ENCODE results near the gene RFX1.
"Not testable (repeated sequence)": the region's sequence is repeated elsewhere in the genome, so short reads cannot be mapped to it uniquely, and the experiment has no call there.

Gene RFX1

GRCh38 chr19:14006085-14006765, at the start of gene RFX1:
RFX1 (minus strand) TSS chr19:14006320; CDS start chr19:13993843, 12,477 bp downstream.
- DNase-seq (ENCODE audit: low read depth): peak; percentile 100

- DNase-seq (ENCODE audit: low read depth): no peak
These were observed 49.3 kb upstream of the RFX1 start for GRCh38 chr19:14055396-14055795.

GRCh38 chr19:14054721-14055120, 48.6 kb upstream of the RFX1 start:
- no peak for DNase-seq (ENCODE audit: low read depth)

DNA sequence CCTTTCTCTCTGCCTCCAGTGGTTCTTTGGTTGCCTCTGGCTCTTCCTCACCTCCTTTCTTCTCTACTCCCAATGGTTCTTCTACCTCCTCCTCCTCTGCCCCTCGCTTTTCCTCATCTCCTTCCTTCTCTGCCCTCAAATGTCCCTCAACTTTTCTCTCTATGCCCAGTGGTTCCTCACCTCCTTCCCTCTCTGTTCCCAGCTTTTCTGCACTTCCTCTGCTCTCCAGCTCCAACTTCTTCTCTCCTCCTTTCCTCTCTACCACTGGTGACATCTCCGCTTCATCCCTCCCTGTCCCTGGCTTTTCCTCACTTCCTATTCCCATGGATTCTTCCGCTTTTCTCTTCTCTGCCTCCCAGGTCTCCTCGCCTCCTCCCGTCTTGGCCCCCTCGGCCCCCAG, 48.0 kb upstream of the RFX1 start:
- no peak for DNase-seq (ENCODE audit: low read depth)

DNA sequence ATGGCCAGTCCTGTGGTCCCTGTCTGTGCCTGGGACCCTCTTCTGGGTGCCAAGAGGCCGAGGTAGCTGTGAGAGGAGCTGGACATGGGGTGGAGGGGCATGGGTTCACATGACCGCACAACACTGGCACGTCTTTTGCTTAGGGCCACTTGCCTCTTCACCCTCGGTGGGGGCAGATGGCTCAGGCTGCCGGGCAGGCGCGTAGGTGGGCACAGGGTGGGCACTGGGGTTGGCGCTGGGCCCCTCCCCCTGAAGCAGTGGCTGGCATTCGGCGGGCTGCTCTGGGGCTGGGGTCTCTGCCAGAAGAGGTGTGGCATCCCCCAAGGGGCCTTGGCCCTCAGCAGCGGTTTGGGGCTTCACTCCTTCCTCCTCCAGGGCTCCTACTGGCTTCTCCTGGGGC, 47.4 kb upstream of the RFX1 start:
- DNase-seq (ENCODE audit: low read depth): no peak

DNA sequence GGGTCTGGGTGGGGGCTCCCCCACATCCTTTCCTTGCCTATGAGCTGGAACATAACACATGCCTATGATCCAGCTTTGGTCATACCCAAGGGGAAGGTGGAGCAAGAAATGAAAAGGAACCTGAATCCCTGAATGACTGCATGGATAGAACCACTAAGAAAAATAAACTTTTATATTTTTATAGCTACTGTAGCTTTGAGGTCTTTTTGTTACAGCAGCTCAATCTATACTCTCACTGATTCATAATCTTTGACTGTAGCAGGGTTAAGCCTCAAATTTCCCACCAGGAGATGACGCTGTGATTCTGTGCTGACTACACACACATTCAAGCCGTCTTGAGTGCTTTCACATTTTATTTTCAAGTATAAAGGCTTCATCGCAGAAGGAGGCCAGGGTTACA, 46.9 kb upstream of the RFX1 start:
- no peak for DNase-seq (ENCODE audit: low read depth)

DNA sequence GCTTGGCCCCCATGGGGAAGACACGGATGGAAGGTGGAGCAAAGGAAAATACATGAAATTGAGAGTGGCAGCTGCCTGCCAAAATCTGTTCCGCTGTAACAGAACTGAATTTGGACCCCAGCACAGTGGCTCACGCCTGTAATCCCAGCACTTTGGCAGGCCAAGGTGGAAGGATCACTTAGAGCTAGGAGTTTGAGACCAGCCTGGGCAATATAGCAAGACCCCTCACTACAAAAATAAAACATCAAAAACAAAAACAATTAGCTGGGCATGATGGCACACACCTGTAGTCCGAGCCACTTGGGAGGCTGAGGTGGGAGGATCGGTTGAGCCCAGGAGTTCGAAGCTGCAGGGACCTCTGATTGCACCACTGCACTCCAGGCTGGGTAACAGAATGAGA, 46.4 kb upstream of the RFX1 start:
- no peak for DNase-seq (ENCODE audit: low read depth)

DNA sequence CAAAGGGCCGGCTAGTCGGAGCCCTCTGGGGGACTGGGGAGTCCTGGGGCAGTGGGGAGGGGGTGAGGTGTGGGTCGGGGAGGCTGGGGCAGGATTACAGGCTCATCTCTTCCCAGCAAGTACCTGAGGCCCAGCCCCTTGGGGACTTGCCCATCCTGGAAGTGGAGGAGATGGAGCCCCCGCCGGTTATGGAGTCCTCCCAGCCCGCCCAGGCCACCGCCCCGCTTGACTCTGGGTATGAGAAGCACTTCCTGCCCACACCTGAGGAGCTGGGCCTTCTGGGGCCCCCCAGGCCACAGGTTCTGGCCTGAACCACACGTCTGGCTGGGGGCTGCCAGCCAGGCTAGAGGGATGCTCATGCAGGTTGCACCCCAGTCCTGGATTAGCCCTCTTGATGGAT, 45.9 kb upstream of the RFX1 start:
- DNase-seq (ENCODE audit: low read depth): no peak

DNA sequence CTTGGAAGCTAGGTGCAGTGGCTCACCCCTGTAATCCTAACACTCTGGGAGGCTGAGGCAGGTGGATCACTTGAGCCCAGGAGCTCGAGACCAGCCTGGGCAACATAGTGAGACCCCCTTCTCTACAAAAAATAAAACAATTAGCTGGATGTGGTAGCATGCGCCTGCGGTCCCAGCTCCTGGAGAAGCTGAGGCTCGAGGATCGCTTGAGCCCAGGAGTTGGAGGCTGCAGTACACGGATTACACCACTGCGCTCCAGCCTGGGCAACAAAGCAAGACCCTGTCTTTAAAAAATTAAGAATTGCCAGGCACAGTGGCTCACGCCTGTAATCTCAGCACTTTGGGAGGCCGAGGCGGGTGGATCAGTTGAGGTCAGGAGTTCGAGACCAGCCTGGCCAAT, 44.8 kb upstream of the RFX1 start:
- DNase-seq (ENCODE audit: low read depth): not testable (repeated sequence)

GRCh38 chr19:14050512-14050911, 44.4 kb upstream of the RFX1 start:
- no peak for DNase-seq (ENCODE audit: low read depth)

- no peak for DNase-seq (ENCODE audit: low read depth)
These were observed 42.5 kb upstream of the RFX1 start for GRCh38 chr19:14048443-14049153.

DNA sequence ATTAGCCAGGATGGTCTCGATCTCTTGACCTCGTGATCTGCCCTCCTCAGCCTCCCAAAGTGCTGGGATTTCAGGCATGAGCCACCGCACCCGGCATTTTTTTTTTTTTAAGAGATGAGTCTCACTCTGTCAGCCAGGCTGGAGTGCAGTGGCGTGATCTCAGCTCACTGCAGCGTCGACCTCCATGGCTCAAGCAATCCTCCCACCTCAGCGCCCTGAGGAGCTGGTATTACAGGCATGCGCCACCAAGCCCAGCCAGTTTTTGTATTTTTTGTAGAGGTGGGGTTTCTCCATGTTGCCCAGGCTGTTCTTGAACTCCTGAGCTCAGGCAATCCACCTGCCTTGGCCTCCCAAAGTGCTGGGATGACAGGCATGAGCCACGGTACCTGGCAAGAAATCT, 41.7 kb upstream of the RFX1 start:
- DNase-seq (ENCODE audit: low read depth): not testable (repeated sequence)

DNA sequence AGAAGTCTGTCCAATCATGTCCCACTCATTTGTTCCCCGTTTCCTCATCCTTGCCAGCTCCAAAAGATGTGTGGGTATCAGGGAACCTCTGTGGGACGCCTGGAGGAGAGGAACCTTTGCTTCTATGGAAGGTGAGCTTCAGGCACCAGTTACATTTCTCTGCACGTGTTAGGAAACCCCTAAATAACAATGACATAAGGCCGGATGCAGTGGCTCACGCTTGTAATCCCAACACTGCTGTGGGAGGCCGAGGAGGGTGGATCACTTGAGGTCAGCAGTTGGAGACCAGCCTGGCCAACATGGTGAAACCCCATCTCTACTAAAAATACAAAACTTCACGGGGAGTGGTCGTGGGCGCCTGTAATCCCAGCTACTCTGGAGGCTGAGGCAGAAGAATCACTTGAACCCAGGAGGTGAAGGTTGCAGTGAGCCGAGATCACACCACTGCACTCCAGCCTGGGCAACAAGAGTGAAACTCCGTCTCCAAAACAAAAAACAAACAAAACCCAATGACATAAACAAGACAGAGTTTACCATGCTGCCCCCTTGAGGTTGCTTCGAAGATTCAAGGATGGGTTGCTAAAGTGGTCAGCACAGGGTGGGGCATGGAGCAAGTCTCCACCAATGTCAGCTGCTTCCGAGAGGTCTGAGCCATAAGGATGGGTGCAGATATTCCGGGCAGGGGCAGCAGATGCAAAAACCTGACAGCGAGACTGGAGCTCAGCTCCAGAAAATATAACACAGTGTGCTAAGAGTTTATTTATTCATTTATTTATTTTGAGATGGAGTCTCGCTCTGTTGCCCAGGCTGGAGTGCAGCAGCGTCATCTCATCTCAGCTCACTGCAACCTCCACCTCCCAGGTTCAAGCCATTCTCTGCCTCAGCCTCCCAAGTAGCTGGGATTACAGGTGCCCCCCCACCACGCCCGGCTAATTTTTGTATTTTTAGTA, 36.8 kb upstream of the RFX1 start:
- peak; percentile 57 for DNase-seq (ENCODE audit: low read depth)

- DNase-seq (ENCODE audit: low read depth): no peak
These were observed 33.1 kb upstream of the RFX1 start for GRCh38 chr19:14039181-14039580.

DNA sequence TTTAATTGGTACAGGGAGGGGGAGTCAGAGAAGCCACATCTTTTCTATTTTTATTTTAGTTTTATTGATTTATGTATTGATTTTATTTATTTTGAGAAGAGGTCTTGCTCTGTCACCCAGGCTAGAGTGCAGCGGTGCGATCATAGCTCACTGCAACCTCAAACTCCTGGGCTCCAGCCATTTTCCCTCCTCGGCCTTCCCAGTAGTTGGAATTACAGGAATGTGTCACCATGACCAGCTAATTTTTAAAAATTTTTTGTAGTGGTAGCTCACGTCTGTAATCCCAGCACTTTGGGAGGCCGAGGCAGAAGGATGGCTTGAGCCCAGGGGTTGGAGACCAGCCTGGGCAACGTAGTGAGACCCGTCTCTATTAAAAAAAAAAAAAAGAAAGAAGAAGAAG, 29.6 kb upstream of the RFX1 start:
- no peak for DNase-seq (ENCODE audit: low read depth)

GRCh38 chr19:14035159-14035558, 29.0 kb upstream of the RFX1 start:
- DNase-seq (ENCODE audit: low read depth): not testable (repeated sequence)

DNA sequence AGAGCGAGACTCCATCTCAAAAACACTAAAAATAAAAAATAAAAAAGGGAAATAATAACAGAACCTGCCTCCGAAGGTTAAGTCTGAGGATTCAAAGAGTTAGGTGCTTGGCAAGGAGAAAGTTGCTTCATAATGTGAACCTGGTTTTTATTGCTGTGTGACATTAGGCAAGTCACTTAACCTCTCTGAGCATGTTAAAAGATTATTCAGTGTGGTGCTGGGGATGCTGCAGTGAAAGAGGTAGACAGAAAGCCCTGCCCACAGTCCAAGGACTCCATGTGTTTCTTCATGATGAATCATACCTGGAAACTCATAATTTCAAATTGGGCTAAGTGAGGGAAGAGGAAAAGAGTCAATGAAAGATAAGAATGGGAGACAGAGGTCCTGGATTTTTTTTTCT, 27.8 kb upstream of the RFX1 start:
- no peak for DNase-seq (ENCODE audit: low read depth)

DNA sequence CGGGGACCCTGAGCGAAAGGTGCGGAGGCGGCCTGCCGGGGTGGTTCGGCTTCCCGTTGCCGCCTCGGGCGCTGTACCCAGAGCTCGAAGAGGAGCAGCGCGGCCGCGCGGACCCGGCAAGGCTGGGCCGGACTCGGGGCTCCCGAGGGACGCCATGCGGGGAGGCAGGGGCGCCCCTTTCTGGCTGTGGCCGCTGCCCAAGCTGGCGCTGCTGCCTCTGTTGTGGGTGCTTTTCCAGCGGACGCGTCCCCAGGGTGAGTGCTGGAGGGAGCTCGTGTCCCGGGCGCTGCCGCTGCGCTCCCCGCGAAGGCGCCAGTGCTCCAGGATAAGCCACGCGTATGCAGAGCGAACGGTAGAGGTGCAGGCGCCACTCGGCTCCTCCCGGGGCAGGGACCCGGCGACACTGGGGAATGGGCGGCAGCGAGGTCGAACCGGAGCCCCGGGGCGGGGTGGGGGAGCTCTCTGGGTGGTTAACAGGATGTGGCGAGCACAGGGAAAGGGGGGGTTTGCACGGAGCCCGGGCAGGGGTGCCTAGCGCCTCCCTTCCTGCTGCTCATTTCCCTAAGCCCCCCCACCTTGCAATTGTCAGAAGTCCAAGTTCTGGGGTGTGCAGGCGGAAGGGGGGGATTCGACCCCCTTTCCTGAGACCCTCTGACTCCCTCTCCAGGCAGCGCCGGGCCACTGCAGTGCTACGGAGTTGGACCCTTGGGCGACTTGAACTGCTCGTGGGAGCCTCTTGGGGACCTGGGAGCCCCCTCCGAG, 25.8 kb upstream of the RFX1 start, which contains the start of gene IL27RA:
Gene IL27RA, plus strand, starts transcription at position 44 of the 762 bp plus-strand sequence. Its CDS starts 111 bp downstream, at position 155.
- DNase-seq (ENCODE audit: low read depth): no peak

- no peak for DNase-seq (ENCODE audit: low read depth)
These were observed 25.0 kb upstream of the RFX1 start for GRCh38 chr19:14030997-14031718.

DNA sequence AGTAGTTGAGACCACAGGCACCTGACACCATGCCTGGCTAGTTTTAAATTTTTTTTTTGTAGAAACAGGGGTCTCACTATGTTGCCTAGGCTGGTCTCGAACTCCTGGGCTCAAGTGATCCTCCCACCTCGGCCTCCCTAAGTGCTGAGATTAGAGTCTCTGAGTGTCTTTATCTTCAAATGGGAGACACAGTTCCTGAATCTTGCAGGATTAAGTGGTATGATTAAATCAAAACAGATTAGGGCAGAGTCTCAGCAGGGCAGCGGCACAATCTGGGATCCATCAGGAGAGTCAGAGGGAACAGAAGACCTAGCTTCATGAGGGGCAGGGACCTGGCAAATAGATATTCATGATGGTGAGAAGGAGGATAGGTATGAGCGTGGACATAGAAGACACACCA, 22.8 kb upstream of the RFX1 start:
- no peak for DNase-seq (ENCODE audit: low read depth)

GRCh38 chr19:14027856-14028450, 21.8 kb upstream of the RFX1 start, which contains the start of gene RLN3:
RLN3 (plus strand) TSS chr19:14028148; CDS start chr19:14028205, 57 bp downstream.
- no peak for DNase-seq (ENCODE audit: low read depth)
